ENCODE measurements around the gene NUP160.
"Not testable (repeated sequence)": the region's sequence is repeated elsewhere in the genome, so short reads cannot be mapped to it uniquely, and the experiment has no call there.

NUP160 gene

GRCh38 chr11:47856186-47856585, 8.0 kb upstream of the NUP160 start:
- DNase-seq: peak; percentile 60 to 86
- TF ChIP-seq POLR2A (IDR thresholded peaks at IDR 0.05; ENCODE audit: low read length) (no peak), GATA1 (IDR thresholded peaks at IDR 0.05; ENCODE audit: low read depth, low read length) (no peak)

DNA sequence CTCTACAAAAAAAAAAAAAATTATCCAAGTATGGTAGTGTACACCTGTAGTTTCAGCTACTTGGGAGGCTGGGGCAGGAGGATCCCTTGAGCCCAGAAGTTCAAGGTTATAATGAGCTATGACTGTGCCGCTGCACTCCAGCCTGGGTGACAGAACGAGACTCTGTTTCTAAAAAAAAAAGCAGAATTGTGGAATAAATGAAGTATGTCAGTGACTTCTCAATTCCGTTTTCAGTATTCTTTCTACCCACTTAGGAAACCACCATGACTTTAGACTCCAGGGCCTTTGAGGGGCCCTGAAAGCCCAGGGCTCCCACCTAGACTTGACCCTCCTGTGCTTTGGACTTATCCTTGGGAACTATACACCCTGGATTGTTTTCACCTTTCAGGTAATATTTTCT, 6.5 kb upstream of the NUP160 start:
- TF ChIP-seq POLR2A (IDR thresholded peaks at IDR 0.05; ENCODE audit: low read length): no peak
- TF ChIP-seq GATA1 (IDR thresholded peaks at IDR 0.05; ENCODE audit: low read depth, low read length): no peak
- no peak for DNase-seq

- no peak for DNase-seq
- TF ChIP-seq GATA1 (IDR thresholded peaks at IDR 0.05; ENCODE audit: low read depth, low read length): no peak
These were observed 3.9 kb upstream of the NUP160 start for GRCh38 chr11:47852053-47852452.

GRCh38 chr11:47850337-47850736, 2.2 kb upstream of the NUP160 start:
- no peak for DNase-seq

GRCh38 chr11:47848700-47849155, 578 bp upstream of the NUP160 start:
- DNase-seq: no peak
- TF ChIP-seq POLR2A (IDR thresholded peaks at IDR 0.05; ENCODE audit: low read length): no peak
- TF ChIP-seq GATA1 (IDR thresholded peaks at IDR 0.05; ENCODE audit: low read depth, low read length): no peak

More at GRCh38 chr11:47850337-47850736, 2.2 kb upstream of the NUP160 start:
- TF ChIP-seq GATA1 (IDR thresholded peaks at IDR 0.05; ENCODE audit: low read depth, low read length) (no peak), POLR2A (IDR thresholded peaks at IDR 0.05; ENCODE audit: low read length) (no peak)

DNA sequence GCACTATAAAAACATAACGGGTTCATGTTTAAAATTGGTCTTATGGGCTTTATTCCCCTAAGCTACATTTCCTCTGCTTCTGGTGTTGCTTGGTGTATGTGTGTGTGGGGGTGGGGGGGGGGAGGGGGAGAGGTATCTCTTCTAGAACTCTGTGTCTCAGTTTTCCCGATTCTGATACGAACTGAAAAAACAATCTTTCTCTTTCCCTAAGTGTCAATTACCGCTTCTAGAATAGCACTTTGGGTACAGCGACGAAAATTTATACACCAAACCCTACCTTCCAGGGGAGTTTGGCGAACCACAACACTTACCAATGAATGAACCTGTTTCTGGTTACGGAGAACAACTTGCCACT, 636 bp downstream of the NUP160 start:
- DNase-seq: no peak
- TF ChIP-seq GATA1 (IDR thresholded peaks at IDR 0.05; ENCODE audit: low read depth, low read length): no peak
- no peak for TF ChIP-seq POLR2A (IDR thresholded peaks at IDR 0.05; ENCODE audit: low read length)

- DNase-seq: peak; percentile 14 to 32
- TF ChIP-seq GATA1 (IDR thresholded peaks at IDR 0.05; ENCODE audit: low read depth, low read length): no peak
- no peak for TF ChIP-seq POLR2A (IDR thresholded peaks at IDR 0.05; ENCODE audit: low read length)
These were observed 1.2 kb downstream of the NUP160 start for GRCh38 chr11:47846998-47847397.

- no peak for TF ChIP-seq GATA1 (IDR thresholded peaks at IDR 0.05; ENCODE audit: low read depth, low read length)
- no peak for TF ChIP-seq POLR2A (IDR thresholded peaks at IDR 0.05; ENCODE audit: low read length)
- no peak for DNase-seq
These were observed 4.6 kb downstream of the NUP160 start for GRCh38 chr11:47843361-47844055.

- no peak for TF ChIP-seq GATA1 (IDR thresholded peaks at IDR 0.05; ENCODE audit: low read depth, low read length)
- TF ChIP-seq POLR2A (IDR thresholded peaks at IDR 0.05; ENCODE audit: low read length): no peak
- DNase-seq: no peak
These were observed 5.4 kb downstream of the NUP160 start for GRCh38 chr11:47842749-47843148.

DNA sequence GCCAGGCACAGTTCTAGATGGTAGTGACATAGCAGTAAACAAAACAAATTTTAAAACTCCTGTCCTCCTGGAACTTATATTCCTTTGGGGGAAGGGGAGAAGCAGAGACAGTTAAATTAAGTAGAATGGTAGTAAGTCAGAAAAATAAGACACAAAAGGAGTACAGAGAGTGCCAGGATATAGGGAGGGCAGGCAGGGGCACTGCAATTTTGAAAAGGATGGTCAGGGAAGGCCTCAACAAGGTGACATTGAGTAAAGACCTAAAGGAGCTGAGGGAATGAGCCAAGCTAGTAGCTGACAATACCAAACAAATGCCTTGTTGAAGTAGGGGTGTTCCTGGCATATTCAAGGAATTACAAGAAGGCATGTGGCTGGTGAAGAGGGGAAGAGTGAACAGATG, 10.2 kb downstream of the NUP160 start:
- no peak for TF ChIP-seq POLR2A (IDR thresholded peaks at IDR 0.05; ENCODE audit: low read length)
- no peak for TF ChIP-seq GATA1 (IDR thresholded peaks at IDR 0.05; ENCODE audit: low read depth, low read length)
- no peak for DNase-seq

DNA sequence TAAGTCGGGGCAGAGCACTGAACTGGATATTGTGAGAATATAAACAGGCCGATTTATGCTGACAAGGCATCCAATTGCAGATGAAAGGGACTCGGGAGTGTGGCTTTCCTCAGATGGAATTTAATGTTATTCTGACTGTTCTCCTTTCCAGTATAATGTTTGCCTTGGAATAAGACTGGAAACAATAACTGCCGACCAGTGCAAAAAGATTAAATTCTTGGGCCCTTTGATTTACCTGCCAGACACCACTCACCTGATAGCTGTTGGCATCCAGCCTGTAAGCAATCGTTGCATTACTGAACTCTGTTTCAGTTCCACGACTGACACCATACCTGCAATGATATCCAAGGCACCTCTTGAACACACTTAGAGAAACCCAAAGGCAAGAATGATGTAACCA, 10.9 kb downstream of the NUP160 start:
- no peak for DNase-seq
- no peak for TF ChIP-seq POLR2A (IDR thresholded peaks at IDR 0.05; ENCODE audit: low read length)
- no peak for TF ChIP-seq GATA1 (IDR thresholded peaks at IDR 0.05; ENCODE audit: low read depth, low read length)

- DNase-seq: not testable (repeated sequence)
These were observed 18.1 kb downstream of the NUP160 start for GRCh38 chr11:47830013-47830412.

DNA sequence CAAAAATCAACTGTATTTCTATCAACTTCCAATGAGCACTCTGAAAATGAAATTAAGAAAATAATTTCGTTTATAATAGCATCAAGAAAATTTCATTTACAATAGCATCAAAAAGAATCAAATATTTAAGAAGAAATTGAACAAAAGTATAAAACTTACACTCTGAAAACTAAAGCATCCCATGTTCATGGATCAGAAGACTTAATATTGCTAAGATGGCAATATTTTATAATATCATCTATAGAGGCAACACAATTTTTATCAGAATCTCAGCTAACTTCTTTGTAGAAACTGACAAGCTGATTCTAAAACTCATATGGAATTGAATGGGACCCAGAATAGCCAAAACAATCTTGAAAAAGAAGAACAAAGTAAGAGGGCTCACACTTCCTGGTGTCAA, 19.9 kb downstream of the NUP160 start:
- DNase-seq: no peak
- TF ChIP-seq GATA1 (IDR thresholded peaks at IDR 0.05; ENCODE audit: low read depth, low read length): no peak

- not testable (repeated sequence) for DNase-seq
These were observed 25.5 kb downstream of the NUP160 start for GRCh38 chr11:47822664-47823063.

GRCh38 chr11:47819743-47820142, 28.4 kb downstream of the NUP160 start:
- TF ChIP-seq GATA1 (IDR thresholded peaks at IDR 0.05; ENCODE audit: low read depth, low read length) (no peak), POLR2A (IDR thresholded peaks at IDR 0.05; ENCODE audit: low read length) (no peak)
- no peak for DNase-seq

GRCh38 chr11:47800759-47801158, 47.4 kb downstream of the NUP160 start:
- TF ChIP-seq POLR2A (IDR thresholded peaks at IDR 0.05; ENCODE audit: low read length) (no peak), GATA1 (IDR thresholded peaks at IDR 0.05; ENCODE audit: low read depth, low read length) (no peak)
- no peak for DNase-seq

All from erythroblast (primary cell).